HEK293T (cell line): Measurements from ENCODE around the gene NRG2.

ENCODE experiments used
- CTCF ChIA-PET: fragments of 350-600 bp; formaldehyde crosslinking; extraction: SDS; loops from one replicate; lab custom pipeline; 2021; ENCODE audit warnings: antibody characterized with exemption, inconsistent platforms; lab: Yijun Ruan, JAX
- POLR2A ChIA-PET: fragments of 350-600 bp; formaldehyde crosslinking; extraction: SDS; loops from one replicate; lab custom pipeline; 2020; ENCODE audit warnings: antibody characterized with exemption, inconsistent platforms; lab: Yijun Ruan, JAX
- DNase-seq: peaks from one replicate; pipeline ENCODE4 v3.0.0; 2012; ENCODE audit warnings: mixed read lengths; ENCODE audit errors: extremely low spot score
- ARNT ChIP-seq: fragments of 450-650 bp; IDR thresholded peaks from 2 replicates; pipeline ENCODE4 v1.6.1; 2017; ENCODE audit warnings: mild to moderate bottlenecking
- BHLHE40 ChIP-seq: fragments of 450-650 bp; IDR thresholded peaks from 2 replicates; pipeline ENCODE4 v1.6.1; 2016; ENCODE audit warnings: mild to moderate bottlenecking, moderate library complexity, borderline replicate concordance
- CTBP1 ChIP-seq: fragments of 450-650 bp; IDR thresholded peaks from 2 replicates; pipeline ENCODE4 v1.6.1; 2016; ENCODE audit warnings: borderline replicate concordance
- ELF4 ChIP-seq: fragments of 450-650 bp; IDR thresholded peaks from 2 replicates; pipeline ENCODE4 v1.6.1; 2017; ENCODE audit warnings: antibody characterized with exemption
- FOXA1 ChIP-seq: fragments of 450-650 bp; IDR thresholded peaks from 2 replicates; pipeline ENCODE4 v1.6.1; 2016; ENCODE audit warnings: mild to moderate bottlenecking
- FOXK2 ChIP-seq: fragments of 450-650 bp; IDR thresholded peaks from 2 replicates; pipeline ENCODE4 v1.6.1; 2016; ENCODE audit warnings: mild to moderate bottlenecking
- FOXM1 ChIP-seq: fragments of 450-650 bp; IDR thresholded peaks from 2 replicates; pipeline ENCODE4 v1.6.1; 2017; ENCODE audit warnings: mild to moderate bottlenecking, borderline replicate concordance
- HDGF ChIP-seq: fragments of 450-650 bp; IDR thresholded peaks from 2 replicates; pipeline ENCODE4 v1.6.1; 2017; ENCODE audit warnings: antibody characterized with exemption, borderline replicate concordance
- L3MBTL2 ChIP-seq: fragments of 450-650 bp; conservative IDR thresholded peaks from 2 replicates; pipeline ENCODE4 v1.6.1; 2016; ENCODE audit warnings: mild to moderate bottlenecking
- LEF1 ChIP-seq: fragments of 450-650 bp; IDR thresholded peaks from 2 replicates; pipeline ENCODE4 v1.6.1; 2017; ENCODE audit warnings: mild to moderate bottlenecking, borderline replicate concordance
- NFRKB ChIP-seq: fragments of 450-650 bp; IDR thresholded peaks from 2 replicates; pipeline ENCODE4 v1.6.1; 2016; ENCODE audit warnings: mild to moderate bottlenecking, moderate library complexity
- PKNOX1 ChIP-seq: fragments of 450-650 bp; IDR thresholded peaks from 2 replicates; pipeline ENCODE4 v1.6.1; 2016
- SP1 ChIP-seq: fragments of 450-650 bp; IDR thresholded peaks from 2 replicates; pipeline ENCODE4 v1.6.1; 2017
- SUZ12 ChIP-seq: fragments of 450-650 bp; IDR thresholded peaks from 2 replicates; pipeline ENCODE4 v1.6.1; 2016; ENCODE audit warnings: mild to moderate bottlenecking
- TARDBP ChIP-seq: fragments of 450-650 bp; IDR thresholded peaks from 2 replicates; pipeline ENCODE4 v1.6.1; 2016
- ZNF384 ChIP-seq: fragments of 450-650 bp; IDR thresholded peaks from 2 replicates; pipeline ENCODE4 v1.6.1; 2016

The NRG2 gene

GRCh38 chr5:139968547-139969261 is 74.4 kb downstream of the NRG2 start:
- DNase-seq = peak; percentile 91
- ChIA-PET CTCF (interaction anchor here (0.6 to 6.2 kb wide), 58 partner anchors 13 to 362 kb away, joined by 3 to 98 read pairs (median 4); partner anchors contain the start of genes CYSTM1 and NRG2), POLR2A (interaction anchor here (1.4 kb wide), 1 partner anchor 182 kb away, joined by 4 read pairs; no protein-coding TSS in a partner anchor)
- TF ChIP-seq ARNT (peak; percentile 52; the same call in 1 of the 2 replicates), SP1 (no peak), L3MBTL2 (peak; percentile 55)

DNA sequence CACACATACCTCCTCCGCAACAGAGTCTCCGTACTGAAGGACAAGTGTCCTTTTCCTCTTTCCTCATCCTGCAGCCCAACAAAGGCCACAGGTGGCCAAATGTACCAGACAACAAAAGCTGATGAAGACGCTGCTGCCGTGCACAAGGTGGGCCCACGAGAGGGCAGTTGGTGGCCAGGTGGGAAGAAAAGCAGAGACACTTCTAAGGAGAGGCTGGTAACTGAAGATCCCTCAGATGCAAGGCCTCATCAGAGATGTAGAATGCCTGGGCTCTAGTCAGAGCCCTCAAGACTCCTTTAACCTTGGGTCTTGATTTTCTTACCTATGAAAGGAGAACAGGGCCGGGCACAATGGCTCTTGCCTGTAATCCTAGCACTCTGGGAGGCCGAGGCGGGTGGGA is 75.7 kb downstream of the NRG2 start:
- ChIA-PET POLR2A (no interaction called here), CTCF (interaction anchor here (0.7 to 6.2 kb wide), 7 partner anchors 14 to 207 kb away, joined by 3 to 98 read pairs (median 26); partner anchors contain the start of genes CYSTM1 and NRG2)
- no peak for DNase-seq
- no peak for TF ChIP-seq ARNT
- no peak for TF ChIP-seq ZNF384
- no peak for TF ChIP-seq FOXM1
- TF ChIP-seq CTBP1 = no peak
- TF ChIP-seq HDGF = no peak
- TF ChIP-seq FOXK2 = no peak
- TF ChIP-seq LEF1 = no peak

DNA sequence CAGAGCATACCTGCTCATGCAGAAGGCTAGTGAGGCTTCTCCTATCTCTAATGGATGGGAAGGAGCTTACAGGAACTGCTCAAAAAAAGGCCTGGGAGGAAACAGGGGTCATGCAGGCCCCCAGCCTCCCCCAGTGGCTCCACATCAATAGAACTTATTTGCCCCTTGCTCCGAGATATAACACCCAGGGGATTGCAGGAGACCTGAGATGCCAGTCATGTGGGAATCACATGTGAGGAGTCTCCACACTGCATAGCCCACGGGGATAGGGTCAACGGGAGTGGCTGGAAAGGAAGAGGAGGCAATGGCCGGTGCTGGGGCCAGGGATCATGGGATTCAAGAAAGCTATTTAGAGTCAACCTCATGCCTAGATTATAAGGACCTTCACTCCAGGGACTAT is 76.2 kb downstream of the NRG2 start:
- no peak for TF ChIP-seq ELF4
- TF ChIP-seq ZNF384 = no peak
- TF ChIP-seq PKNOX1 = no peak
- no peak for TF ChIP-seq TARDBP
- TF ChIP-seq LEF1 = no peak
- no peak for TF ChIP-seq CTBP1
- ChIA-PET CTCF (interaction anchor here (0.7 to 6.2 kb wide), 3 partner anchors 117 to 178 kb away, joined by 3 to 98 read pairs (median 16); no protein-coding TSS in a partner anchor), POLR2A (no interaction called here)
- DNase-seq = no peak

DNA sequence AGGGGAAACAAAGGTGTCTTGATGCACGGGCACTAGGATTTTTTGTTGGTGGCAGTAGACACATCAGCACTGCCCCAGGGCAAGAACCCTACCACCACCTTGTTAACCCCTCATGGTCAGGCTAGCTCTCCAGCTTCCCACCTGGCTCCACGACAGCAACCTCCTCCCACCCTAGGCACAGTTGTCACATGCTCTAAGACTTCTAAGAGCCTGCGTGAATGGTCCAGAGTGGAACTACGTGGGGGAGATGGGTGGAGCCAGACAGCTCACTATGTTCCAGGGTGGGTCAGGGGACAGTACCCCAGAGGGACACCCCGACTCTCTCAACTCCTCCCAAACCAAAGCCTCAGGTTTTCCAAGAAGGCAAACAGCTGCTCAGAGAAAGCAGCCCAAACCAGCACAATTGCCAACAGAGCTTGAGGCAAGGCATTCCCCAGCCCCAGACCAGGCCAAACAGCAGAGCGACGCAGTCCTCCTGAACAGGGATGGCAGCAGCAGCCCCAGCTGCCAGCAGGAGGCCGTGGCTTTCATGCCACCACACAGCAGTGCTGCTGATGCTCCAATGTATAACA is 78.0 kb downstream of the NRG2 start:
- CTCF ChIA-PET = interaction anchor here (0.7 kb wide), 1 partner anchor 120 kb away, joined by 3 read pairs; no protein-coding TSS in a partner anchor

GRCh38 chr5:139964266-139964993 is 78.7 kb downstream of the NRG2 start:
- ChIA-PET POLR2A (no interaction called here), CTCF (interaction anchor here (0.7 kb wide), 1 partner anchor 119 kb away, joined by 3 read pairs; no protein-coding TSS in a partner anchor)
- TF ChIP-seq ELF4 = no peak
- TF ChIP-seq FOXK2 = no peak
- no peak for TF ChIP-seq CTBP1
- TF ChIP-seq SP1 = no peak
- TF ChIP-seq NFRKB = no peak
- TF ChIP-seq HDGF = no peak
- TF ChIP-seq FOXA1 = no peak
- no peak for TF ChIP-seq FOXM1
- no peak for TF ChIP-seq L3MBTL2
- no peak for DNase-seq

More for the DNA sequence above, 78.0 kb downstream of the NRG2 start:
- no peak for TF ChIP-seq PKNOX1
- TF ChIP-seq FOXK2 = no peak
- no peak for TF ChIP-seq HDGF
- no peak for TF ChIP-seq CTBP1
- no peak for TF ChIP-seq ELF4
- no peak for TF ChIP-seq ZNF384
- TF ChIP-seq FOXM1 = no peak
- no peak for TF ChIP-seq SUZ12
- TF ChIP-seq BHLHE40 = no peak
- TF ChIP-seq TARDBP = no peak
- no peak for TF ChIP-seq L3MBTL2
- no peak for TF ChIP-seq LEF1
- TF ChIP-seq FOXA1 = no peak
- TF ChIP-seq SP1 = no peak
- TF ChIP-seq ARNT = no peak
- no peak for TF ChIP-seq NFRKB
- POLR2A ChIA-PET = no interaction called here
- no peak for DNase-seq

DNA sequence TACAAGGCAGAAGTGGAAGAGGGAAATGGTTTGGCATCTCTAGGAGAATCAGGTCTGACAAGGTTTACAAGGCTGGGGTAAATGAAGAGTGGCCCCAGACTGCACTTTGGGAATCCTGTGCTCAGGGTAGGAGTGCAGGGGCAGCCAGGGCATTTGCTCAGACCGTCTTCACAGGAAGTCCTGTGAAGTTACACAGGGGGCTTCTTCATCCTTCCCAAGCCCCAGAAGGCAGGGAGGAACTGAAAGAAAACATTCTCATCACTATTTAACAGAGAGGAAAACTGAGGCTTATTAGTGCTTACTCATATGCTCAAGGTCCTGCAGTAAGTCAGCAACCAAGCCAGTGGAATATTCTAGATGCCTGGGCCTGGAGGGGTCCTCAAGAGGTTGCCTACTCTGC is 80.7 kb downstream of the NRG2 start:
- DNase-seq = no peak
- TF ChIP-seq BHLHE40 = no peak
- no peak for TF ChIP-seq L3MBTL2
- no peak for TF ChIP-seq SUZ12
- TF ChIP-seq ELF4 = no peak
- no peak for TF ChIP-seq LEF1
- TF ChIP-seq FOXM1 = no peak
- no peak for TF ChIP-seq ZNF384
- no peak for TF ChIP-seq FOXK2
- TF ChIP-seq CTBP1 = no peak
- TF ChIP-seq SP1 = no peak
- no peak for TF ChIP-seq FOXA1
- no peak for TF ChIP-seq PKNOX1
- TF ChIP-seq ARNT = no peak
- TF ChIP-seq TARDBP = no peak
- no peak for TF ChIP-seq HDGF
- no peak for TF ChIP-seq NFRKB
- ChIA-PET POLR2A (no interaction called here), CTCF (no interaction called here)
